GM23248 (cell line): Measurements from ENCODE around the gene GJC2. TPM values are rescaled to one million over a fixed set of nuclear protein-coding genes. Genes with fewer than 3 reads are reported as not detected.

Experiments used
- DNase-seq: peaks from one replicate; pipeline ENCODE4 v3.0.0-alpha.2; 2015
- H2AFZ ChIP-seq: fragments of 200-600 bp; sonication (generic); 2 replicates; pipeline ENCODE4 v1.6.1; 2016; ENCODE audit warnings: antibody characterized with exemption
- H3F3A ChIP-seq: fragments of 200-600 bp; sonication (generic); 2 replicates; pipeline ENCODE4 v1.6.1; 2016; ENCODE audit warnings: mild to moderate bottlenecking, antibody characterized with exemption, mixed run types; ENCODE audit not compliant: insufficient read depth
- H3K27ac ChIP-seq: fragments of 200-600 bp; sonication (generic); 2 replicates; pipeline ENCODE4 v1.5.1; 2016; ENCODE audit warnings: mild to moderate bottlenecking
- H3K27me3 ChIP-seq: fragments of 200-600 bp; sonication (generic); replicated peaks from 2 replicates; pipeline ENCODE4 v1.6.1; 2016; ENCODE audit warnings: mild to moderate bottlenecking; ENCODE audit not compliant: insufficient read depth
- H3K36me3 ChIP-seq: fragments of 200-600 bp; sonication (generic); 2 replicates; pipeline ENCODE4 v1.6.1; 2016; ENCODE audit warnings: low read depth, mild to moderate bottlenecking
- H3K4me1 ChIP-seq: fragments of 200-600 bp; sonication (generic); 2 replicates; pipeline ENCODE4 v1.6.1; 2016; ENCODE audit warnings: mild to moderate bottlenecking; ENCODE audit not compliant: insufficient read depth
- H3K4me2 ChIP-seq: fragments of 200-600 bp; sonication (generic); one replicate; pipeline ENCODE4 v1.6.1; 2016; ENCODE audit warnings: mild to moderate bottlenecking; ENCODE audit not compliant: unreplicated experiment
- H3K4me3 ChIP-seq: fragments of 200-600 bp; sonication (generic); 2 replicates; pipeline ENCODE4 v1.5.1; 2016; ENCODE audit warnings: mild to moderate bottlenecking
- H3K79me2 ChIP-seq: fragments of 200-600 bp; sonication (generic); 2 replicates; pipeline ENCODE4 v1.6.1; 2016; ENCODE audit warnings: mild to moderate bottlenecking; ENCODE audit not compliant: insufficient read depth
- H3K9ac ChIP-seq: fragments of 200-600 bp; sonication (generic); 2 replicates; pipeline ENCODE4 v1.6.1; 2016; ENCODE audit warnings: mild to moderate bottlenecking
- H3K9me2 ChIP-seq: fragments of 200-600 bp; sonication (generic); 2 replicates; pipeline ENCODE4 v1.6.1; 2016; ENCODE audit warnings: mixed run types, mild to moderate bottlenecking, moderate library complexity; ENCODE audit not compliant: insufficient read depth
- H3K9me3 ChIP-seq: fragments of 200-600 bp; sonication (generic); one replicate; pipeline ENCODE4 v1.6.1; 2017; ENCODE audit warnings: low read depth
- H4K20me1 ChIP-seq: fragments of 200-600 bp; sonication (generic); 2 replicates; pipeline ENCODE4 v1.6.0; 2016; ENCODE audit not compliant: insufficient read depth
- EZH2 ChIP-seq: fragments of 200-600 bp; sonication (generic); IDR thresholded peaks from 2 replicates; pipeline ENCODE4 v1.6.1; 2018; ENCODE audit warnings: antibody characterized with exemption, mild to moderate bottlenecking; ENCODE audit not compliant: insufficient read depth, poor library complexity, severe bottlenecking
- EZH2phosphoT487 ChIP-seq: fragments of 200-600 bp; sonication (generic); IDR thresholded peaks from 2 replicates; pipeline ENCODE4 v1.6.1; 2018; ENCODE audit warnings: antibody characterized with exemption, moderate library complexity, mild to moderate bottlenecking, low read depth; ENCODE audit not compliant: insufficient read depth
- WGBS, 2 experiments: methylation state at CpG; one replicate each; pipeline ENCODE4 v1.1.6; 2015 to 2017; ENCODE audit warnings: low lambda C conversion rate in 2 of 2, low coverage in 1 of 2; ENCODE audit errors: missing lambda C conversion rate in 2 of 2; 5-methylcytosine and 5-hydroxymethylcytosine counted together
- in situ Hi-C: fragments of 300-500 bp; cut with MboI; formaldehyde crosslinking; loops from 2 replicates; pipeline ENCODE4 v1.15.0; 2020
- polyA plus RNA-seq: library from polyadenylated mRNA; unstranded; fragments of >200 nt; fragmentation: Nextera tagmentation; extraction: Ambion mirVana; gene quantifications from 2 replicates; pipeline ENCODE4 v1.2.1, GENCODE V29; 2016
- total RNA-seq: library from RNA; depleted of rRNA; stranded (reverse); fragments of >200 nt; shearing (Covaris generic); gene quantifications from 2 replicates; pipeline ENCODE4 v1.2.3, GENCODE V29; 2014

GJC2 gene
- total and polyA plus RNA-seq, 2 experiments from 2014 or later = 0.08 to 0.54 TPM

DNA sequence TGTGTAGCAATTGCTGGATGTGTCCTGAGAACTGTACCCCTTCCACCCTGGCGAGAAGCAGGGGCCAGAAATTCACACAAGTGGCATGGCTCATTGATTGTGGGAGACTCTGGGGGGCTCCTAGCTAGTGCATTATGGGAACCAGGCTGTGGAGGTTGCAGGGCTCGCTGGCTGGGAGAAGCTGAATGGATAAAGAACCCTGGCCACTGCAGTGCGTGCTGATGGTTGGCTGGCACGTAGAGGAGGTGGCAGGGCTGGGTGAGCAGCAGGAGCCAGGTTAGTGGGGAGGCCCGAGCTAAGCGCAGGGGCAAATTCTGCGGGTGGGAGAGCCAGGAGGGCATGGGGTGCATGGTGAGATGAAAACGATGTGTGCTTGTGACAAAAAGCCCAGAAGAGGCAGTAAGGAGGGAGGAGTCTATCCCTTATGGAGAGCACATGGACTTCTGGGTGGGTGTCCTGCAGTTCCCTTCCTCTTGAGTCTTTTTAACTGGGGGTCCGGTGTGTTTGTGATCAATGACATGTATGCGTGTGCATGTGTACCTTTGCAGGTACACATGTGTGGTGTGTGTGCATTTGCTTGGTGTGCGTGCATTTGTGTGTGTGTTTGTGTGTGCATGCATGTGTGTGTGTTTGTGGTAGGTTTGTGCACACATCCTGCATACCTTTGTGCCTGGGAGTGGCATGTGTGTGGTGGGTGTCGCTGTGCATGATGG is 6.1 kb upstream of the GJC2 start:
- H3K9me2 ChIP-seq = no peaks in the 10 kb centered on the region
- DNase-seq = no peak
- H3K9ac ChIP-seq = peak overlapping the region; percentile 96
- H3K9me3 ChIP-seq = no peaks in the 10 kb centered on the region
- peaks cover 82% of the 10 kb centered on the region for H3K79me2 ChIP-seq
- WGBS, 2 experiments = 75% methylated on average over 12 of the region's 12 CpGs
- H3K4me1 ChIP-seq = peaks cover 19% of the 10 kb centered on the region
- peak overlapping the region; percentile 19; the same call in 1 of the 2 replicates for H3K4me3 ChIP-seq
- H4K20me1 ChIP-seq = peaks cover 24% of the 10 kb centered on the region; the same call in 1 of the 2 replicates
- H3K4me2 ChIP-seq = no peak overlapping the region
- TF ChIP-seq EZH2 (no peak), EZH2phosphoT487 (no peak)
- 0 out of 2 replicates have a peak overlapping the region, but pooled peaks have one; percentile 93 for H3K27ac ChIP-seq
- H2AFZ ChIP-seq = no peak overlapping the region
- H3K36me3 ChIP-seq = no peaks in the 10 kb centered on the region
- in situ Hi-C loops = no loop called here
- no peaks in the 10 kb centered on the region for H3F3A ChIP-seq
- H3K27me3 ChIP-seq = no peaks in the 10 kb centered on the region

DNA sequence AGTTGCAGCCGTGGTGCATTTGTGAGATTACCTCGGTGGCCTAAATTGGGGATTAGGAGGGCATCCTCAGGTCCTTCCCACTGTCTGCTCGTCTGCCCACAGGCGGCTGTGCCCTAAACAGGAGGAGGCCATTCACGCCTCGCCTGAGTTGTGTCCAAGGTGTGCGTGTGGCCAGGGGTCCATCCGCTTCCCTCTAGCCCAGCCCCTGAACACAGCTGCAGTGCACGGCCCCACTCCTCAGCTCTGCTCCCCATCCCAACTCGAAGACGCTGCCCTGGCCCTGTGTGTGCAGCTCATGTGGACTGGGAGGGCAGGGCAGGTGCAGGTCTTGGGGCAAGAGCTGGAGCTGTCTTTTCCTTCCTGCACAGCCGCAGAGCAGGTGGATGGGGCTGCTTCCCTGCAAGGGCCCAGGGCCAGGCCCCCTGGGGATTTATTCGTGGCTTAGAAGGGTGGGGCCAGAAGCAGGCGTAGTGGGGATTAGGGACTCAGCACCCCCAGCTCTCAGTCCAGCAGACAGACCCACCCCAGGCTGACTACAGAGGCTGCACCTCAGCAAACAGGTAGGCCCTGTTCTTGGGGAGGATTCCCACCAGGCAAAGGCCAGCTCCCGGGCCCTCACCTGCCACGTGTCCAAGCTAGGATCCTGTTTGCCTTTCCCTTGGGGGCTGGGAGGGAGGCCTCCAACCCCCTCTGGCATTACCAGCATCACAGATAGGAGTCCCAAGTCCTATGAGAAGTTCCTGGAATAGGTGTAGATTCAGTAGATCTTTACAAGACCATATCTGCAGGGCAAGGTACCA is 5.3 kb upstream of the GJC2 start:
- peaks cover 89% of the 10 kb centered on the region for H3K79me2 ChIP-seq
- no peaks in the 10 kb centered on the region for H3K9me3 ChIP-seq
- DNase-seq = no peak
- WGBS, 2 experiments = 87 to 91% methylated on average over 16 of the region's 16 CpGs
- no peak overlapping the region for H3K9ac ChIP-seq
- no peak overlapping the region for H2AFZ ChIP-seq
- no peak overlapping the region for H3K4me3 ChIP-seq
- no peak overlapping the region for H3K4me2 ChIP-seq
- TF ChIP-seq EZH2phosphoT487 (no peak), EZH2 (no peak)
- H3K9me2 ChIP-seq = no peaks in the 10 kb centered on the region
- in situ Hi-C loops = no loop called here
- H4K20me1 ChIP-seq = peaks cover 24% of the 10 kb centered on the region; the same call in 1 of the 2 replicates
- H3K27ac ChIP-seq = no peak overlapping the region
- no peaks in the 10 kb centered on the region for H3K27me3 ChIP-seq
- H3K4me1 ChIP-seq = peaks cover 25% of the 10 kb centered on the region
- H3F3A ChIP-seq = no peaks in the 10 kb centered on the region
- no peaks in the 10 kb centered on the region for H3K36me3 ChIP-seq

GRCh38 chr1:228144993-228145343 is 4.8 kb upstream of the GJC2 start:
- Histone ChIP-seq H3K9me2 (no peaks in the 10 kb centered on the region), H3K36me3 (no peaks in the 10 kb centered on the region), H2AFZ (no peak overlapping the region), H3K9me3 (no peaks in the 10 kb centered on the region), H3K4me1 (peaks cover 29% of the 10 kb centered on the region), H3K4me2 (no peak overlapping the region), H3K4me3 (no peak overlapping the region), H3K79me2 (peaks cover 95% of the 10 kb centered on the region), H3F3A (no peaks in the 10 kb centered on the region), H3K27me3 (no peaks in the 10 kb centered on the region), H4K20me1 (peaks cover 24% of the 10 kb centered on the region; the same call in 1 of the 2 replicates), H3K9ac (no peak overlapping the region), H3K27ac (no peak overlapping the region)
- in situ Hi-C loops = no loop called here
- WGBS, 2 experiments = 74 to 79% methylated on average over 8 of the region's 8 CpGs
- TF ChIP-seq EZH2 = no peak
- no peak for TF ChIP-seq EZH2phosphoT487
- DNase-seq = no peak

- WGBS, 2 experiments = 89 to 90% methylated on average over 31 of the region's 31 CpGs
- Histone ChIP-seq H3K9me3 (no peaks in the 10 kb centered on the region), H3K4me2 (no peak overlapping the region), H3K36me3 (no peaks in the 10 kb centered on the region), H3K9ac (no peak overlapping the region), H3K27me3 (no peaks in the 10 kb centered on the region), H3K4me3 (no peak overlapping the region), H4K20me1 (peaks cover 24% of the 10 kb centered on the region; the same call in 1 of the 2 replicates), H3F3A (no peaks in the 10 kb centered on the region), H3K4me1 (peaks cover 37% of the 10 kb centered on the region), H3K79me2 (peaks cover 94% of the 10 kb centered on the region), H3K9me2 (no peaks in the 10 kb centered on the region), H2AFZ (no peak overlapping the region), H3K27ac (no peak overlapping the region)
- DNase-seq = no peak
- TF ChIP-seq EZH2phosphoT487 (no peak), EZH2 (no peak)
- in situ Hi-C loops = no loop called here
Observed at GRCh38 chr1:228145463-228146416, 4.0 kb upstream of the GJC2 start.
